GM19324 (cell line): ENCODE results near the gene ZFP92.

Experiments
- ATAC-seq: cut with Tn5 transposase; IDR thresholded peaks from one replicate; pipeline ENCODE4 v1.9.1; 2021; ENCODE audit warnings: mild to moderate bottlenecking, moderate library complexity; ENCODE audit not compliant: unreplicated experiment, low FRiP score

ZFP92 gene

GRCh38 chrX:153450114-153450948 is 39.1 kb downstream of the ZFP92 start:
- no peak for ATAC-seq

- ATAC-seq = no peak
Observed at GRCh38 chrX:153450949-153451277, 39.6 kb downstream of the ZFP92 start.

- ATAC-seq = no peak
Observed at GRCh38 chrX:153454901-153455550, 43.8 kb downstream of the ZFP92 start.

- no peak for ATAC-seq
Observed at GRCh38 chrX:153455571-153455970, 44.3 kb downstream of the ZFP92 start.

- no peak for ATAC-seq
Observed at GRCh38 chrX:153456161-153456560, 44.9 kb downstream of the ZFP92 start.

- no peak for ATAC-seq
Observed at GRCh38 chrX:153456704-153457103, 45.4 kb downstream of the ZFP92 start.

- no peak for ATAC-seq
Observed at GRCh38 chrX:153457136-153457825, 46.0 kb downstream of the ZFP92 start.

GRCh38 chrX:153457827-153458466 is 46.7 kb downstream of the ZFP92 start:
- no peak for ATAC-seq

- ATAC-seq = no peak
Observed at GRCh38 chrX:153458476-153458875, 47.2 kb downstream of the ZFP92 start.

GRCh38 chrX:153459986-153460385 is 48.7 kb downstream of the ZFP92 start:
- no peak for ATAC-seq

- ATAC-seq = no peak
Observed at GRCh38 chrX:153460826-153461225, 49.6 kb downstream of the ZFP92 start.
